IPS-20b (cell line): ENCODE results near the gene FDPS.

ENCODE experiments used
- H3K27ac ChIP-seq: one replicate; pipeline ENCODE4 v1.5.1; 2013; ENCODE audit warnings: low read length
- H3K27me3 ChIP-seq: 2 replicates; pipeline ENCODE4 v1.6.1; 2013; ENCODE audit warnings: mild to moderate bottlenecking, low read length, inconsistent platforms; ENCODE audit not compliant: insufficient read depth
- H3K36me3 ChIP-seq: 2 replicates; pipeline ENCODE4 v1.6.1; 2013; ENCODE audit warnings: low read depth, mild to moderate bottlenecking, inconsistent platforms, low read length, moderate library complexity; ENCODE audit not compliant: insufficient read depth
- H3K4me1 ChIP-seq: 2 replicates; pipeline ENCODE4 v1.6.1; 2013; ENCODE audit warnings: mild to moderate bottlenecking, control low read depth, inconsistent platforms, low read length, moderate library complexity; ENCODE audit not compliant: insufficient read depth
- H3K4me3 ChIP-seq: 2 replicates; pipeline ENCODE4 v1.5.1; 2013; ENCODE audit warnings: mild to moderate bottlenecking, low read length, inconsistent platforms
- H3K9ac ChIP-seq: 2 replicates; pipeline ENCODE4 v1.6.1; 2013; ENCODE audit warnings: low read depth, mild to moderate bottlenecking, inconsistent platforms, low read length, moderate library complexity
- H3K9me3 ChIP-seq: 2 replicates; pipeline ENCODE4 v1.6.1; 2013; ENCODE audit warnings: mild to moderate bottlenecking, low read depth, low read length, inconsistent platforms; ENCODE audit not compliant: insufficient read depth

FDPS gene

DNA sequence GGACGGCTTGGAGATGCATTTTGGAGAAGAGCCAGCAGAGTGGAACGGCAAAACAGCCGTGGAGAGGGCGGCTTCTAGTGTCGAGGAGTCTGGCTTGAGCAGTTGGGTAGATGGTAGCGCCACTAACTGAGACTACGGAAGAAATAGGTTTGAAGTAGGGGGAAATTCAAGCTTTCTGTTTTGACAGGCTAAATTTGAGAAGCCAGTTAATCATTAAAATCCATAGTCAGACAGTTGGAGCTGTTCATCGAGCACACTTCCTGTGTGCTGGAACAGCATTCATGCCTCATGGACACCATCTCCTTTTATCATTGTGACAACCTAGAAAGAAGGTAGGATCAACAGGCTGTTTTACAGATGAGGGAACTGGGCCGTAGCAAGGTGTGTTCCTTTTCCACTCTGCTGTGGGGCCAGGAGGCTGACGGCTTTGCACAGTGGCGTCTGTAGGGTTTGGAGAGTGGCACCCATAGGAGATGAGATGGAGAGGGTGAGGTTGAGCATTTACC lies 4.1 kb upstream of the FDPS start:
- no peaks in the 10 kb centered on the region for H3K27me3 ChIP-seq
- peaks cover 4% of the 10 kb centered on the region; the same call in 1 of the 2 replicates for H3K4me1 ChIP-seq
- H3K9me3 ChIP-seq: no peaks in the 10 kb centered on the region
- H3K27ac ChIP-seq: no peak overlapping the region
- no peak overlapping the region for H3K9ac ChIP-seq
- H3K4me3 ChIP-seq: no peak overlapping the region
- H3K36me3 ChIP-seq: no peaks in the 10 kb centered on the region

DNA sequence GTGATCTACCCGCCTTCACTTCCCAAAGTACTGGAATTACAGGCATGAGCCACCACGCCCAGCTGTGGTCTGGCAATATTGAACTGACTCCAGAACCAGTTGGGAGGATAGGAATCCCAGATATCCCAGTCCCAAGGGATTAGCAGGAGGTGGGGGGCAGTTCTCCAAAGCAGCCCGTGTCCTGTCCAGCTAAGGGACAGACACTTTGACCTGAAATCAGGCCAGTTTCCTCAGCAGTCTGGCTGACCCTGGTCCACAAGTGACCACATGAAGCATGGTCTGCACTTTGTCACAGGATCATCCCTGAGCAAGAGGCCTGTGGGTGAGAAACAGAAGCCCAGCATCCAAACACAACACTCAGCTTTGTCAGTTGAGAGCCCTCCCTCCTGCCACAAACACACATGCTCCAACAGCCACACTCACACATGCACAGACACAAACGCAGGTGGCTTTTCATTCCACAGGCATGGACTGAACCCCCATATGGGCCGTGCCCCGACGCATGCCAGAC lies 2.7 kb upstream of the FDPS start:
- H3K4me3 ChIP-seq: no peak overlapping the region
- no peak overlapping the region for H3K9ac ChIP-seq
- peaks cover 12% of the 10 kb centered on the region; the same call in 1 of the 2 replicates for H3K36me3 ChIP-seq
- H3K27ac ChIP-seq: no peak overlapping the region
- H3K9me3 ChIP-seq: no peaks in the 10 kb centered on the region
- peaks cover 7% of the 10 kb centered on the region; the same call in 1 of the 2 replicates for H3K4me1 ChIP-seq
- no peaks in the 10 kb centered on the region for H3K27me3 ChIP-seq

DNA sequence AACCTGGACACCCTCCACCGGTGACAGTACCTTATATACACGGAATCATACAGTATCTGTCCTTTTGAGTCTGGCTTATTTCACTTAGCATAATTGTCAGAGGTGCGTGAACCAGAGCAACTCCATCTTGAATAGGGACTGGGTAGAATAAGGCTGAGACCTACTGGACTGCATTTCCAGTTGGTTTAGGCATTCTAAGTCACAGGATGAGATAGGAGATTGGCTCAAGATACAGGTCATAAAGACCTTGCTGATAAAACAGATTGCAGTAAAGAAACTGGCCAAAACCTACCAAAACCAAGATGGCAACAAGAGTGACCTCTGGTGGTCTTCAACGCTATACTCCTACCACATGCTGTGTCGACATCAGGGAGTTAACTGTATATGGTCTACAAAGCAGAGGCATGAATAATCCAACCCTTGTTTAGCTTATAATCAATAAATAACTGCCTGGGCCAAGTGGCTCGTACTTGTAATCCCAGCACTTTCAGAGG lies 1.4 kb upstream of the FDPS start:
- peak overlapping the region; percentile 62; the same call in 1 of the 2 replicates for H3K9ac ChIP-seq
- H3K36me3 ChIP-seq: peaks cover 24% of the 10 kb centered on the region
- H3K9me3 ChIP-seq: no peaks in the 10 kb centered on the region
- peaks cover 7% of the 10 kb centered on the region; the same call in 1 of the 2 replicates for H3K4me1 ChIP-seq
- no peak overlapping the region for H3K4me3 ChIP-seq
- H3K27me3 ChIP-seq: no peaks in the 10 kb centered on the region
- H3K27ac ChIP-seq: peak overlapping the region; percentile 2

DNA sequence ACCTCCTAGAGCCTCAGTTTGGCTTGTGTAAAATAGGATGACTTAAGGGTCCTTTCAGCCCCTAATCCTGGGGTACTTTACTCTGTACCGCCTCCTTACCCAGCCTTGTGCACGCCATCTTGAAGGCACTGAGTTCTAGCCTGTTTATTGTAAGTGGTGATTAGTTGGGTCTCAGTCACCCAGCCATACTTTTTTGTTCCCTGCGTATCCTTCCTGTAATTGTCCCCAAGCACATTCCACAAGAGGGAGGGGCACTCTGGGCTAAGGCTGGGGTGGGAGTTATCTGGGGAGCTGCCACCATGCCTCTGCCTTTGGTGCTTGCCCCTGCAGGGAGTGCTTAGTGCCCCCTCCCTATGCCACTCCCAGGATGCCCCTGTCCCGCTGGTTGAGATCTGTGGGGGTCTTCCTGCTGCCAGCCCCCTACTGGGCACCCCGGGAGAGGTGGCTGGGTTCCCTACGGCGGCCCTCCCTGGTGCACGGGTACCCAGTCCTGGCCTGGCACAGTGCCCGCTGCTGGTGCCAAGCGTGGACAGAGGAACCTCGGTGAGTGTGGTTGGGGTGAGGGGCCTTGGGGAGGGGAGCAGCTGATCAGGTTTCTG lies 856 bp downstream of the FDPS start:
- H3K4me3 ChIP-seq: peak overlapping the region; percentile 92
- peak overlapping the region; percentile 98 for H3K9ac ChIP-seq
- H3K27ac ChIP-seq: peak overlapping the region; percentile 52
- no peaks in the 10 kb centered on the region for H3K9me3 ChIP-seq
- peaks cover 7% of the 10 kb centered on the region; the same call in 1 of the 2 replicates for H3K4me1 ChIP-seq
- peaks cover 42% of the 10 kb centered on the region for H3K36me3 ChIP-seq
- no peaks in the 10 kb centered on the region for H3K27me3 ChIP-seq

DNA sequence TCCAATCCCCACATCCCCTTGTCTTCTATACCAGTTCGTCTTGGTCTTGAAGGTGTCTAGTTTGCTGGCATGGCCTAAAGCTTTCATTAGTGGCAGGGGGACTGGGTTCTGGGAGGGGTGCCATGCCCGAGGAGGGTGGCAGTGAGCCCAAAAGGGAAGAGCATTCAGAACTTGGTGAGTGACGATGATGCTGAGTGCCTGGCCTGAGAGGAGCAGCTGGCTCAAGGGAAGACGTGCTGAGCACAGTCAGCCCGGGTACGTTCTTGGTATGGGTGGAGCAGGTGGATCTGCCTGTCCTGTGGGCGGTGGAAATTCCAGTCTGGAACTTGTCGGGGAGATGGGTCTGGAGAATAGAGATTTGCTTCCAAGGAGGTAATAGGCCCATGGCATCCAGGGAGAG lies 4.6 kb downstream of the FDPS start:
- Histone ChIP-seq H3K27me3 (no peaks in the 10 kb centered on the region), H3K27ac (no peak overlapping the region), H3K4me1 (peaks cover 3% of the 10 kb centered on the region; the same call in 1 of the 2 replicates), H3K9me3 (no peaks in the 10 kb centered on the region), H3K9ac (no peak overlapping the region), H3K36me3 (peaks cover 67% of the 10 kb centered on the region), H3K4me3 (no peak overlapping the region)

DNA sequence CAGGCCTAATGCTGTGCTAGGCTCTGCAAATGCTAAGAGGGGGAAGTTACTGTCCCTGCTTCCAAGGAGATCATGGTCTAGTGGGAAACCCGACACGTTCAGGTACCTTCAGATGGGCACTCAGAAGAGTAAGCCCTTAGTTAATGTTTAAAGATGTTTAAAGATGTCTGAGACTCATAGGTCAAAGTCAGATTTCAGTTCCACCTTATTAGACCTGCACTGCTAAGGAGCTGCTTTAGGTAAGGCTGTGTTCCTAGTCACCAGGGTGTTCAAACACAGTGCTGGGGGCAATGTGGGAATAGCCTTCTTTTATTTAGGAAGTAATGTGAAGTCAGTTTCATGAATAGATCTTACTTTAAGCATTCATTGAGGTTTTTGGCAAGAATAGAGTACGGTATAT lies 8.3 kb downstream of the FDPS start:
- H3K4me1 ChIP-seq: peaks cover 5% of the 10 kb centered on the region; the same call in 1 of the 2 replicates
- H3K9ac ChIP-seq: no peak overlapping the region
- H3K4me3 ChIP-seq: no peak overlapping the region
- peaks cover 10% of the 10 kb centered on the region for H3K27me3 ChIP-seq
- no peaks in the 10 kb centered on the region for H3K9me3 ChIP-seq
- peaks cover 64% of the 10 kb centered on the region for H3K36me3 ChIP-seq
- H3K27ac ChIP-seq: no peak overlapping the region

DNA sequence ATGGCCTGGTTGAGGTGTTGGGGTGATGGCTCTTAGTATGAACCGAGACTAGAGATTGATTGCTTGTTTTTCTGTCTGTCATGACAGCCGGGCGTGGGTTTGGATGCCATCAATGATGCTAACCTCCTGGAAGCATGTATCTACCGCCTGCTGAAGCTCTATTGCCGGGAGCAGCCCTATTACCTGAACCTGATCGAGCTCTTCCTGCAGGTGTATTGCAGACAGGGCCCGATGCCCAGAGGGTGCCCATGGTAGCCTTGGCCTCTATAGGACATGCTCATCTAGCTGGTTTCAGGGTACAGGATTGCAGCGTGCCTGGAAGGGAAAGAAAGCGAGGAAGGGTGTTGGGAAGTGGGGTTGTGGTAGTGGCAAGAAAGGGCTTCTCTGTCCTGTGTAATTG lies 9.4 kb downstream of the FDPS start:
- Histone ChIP-seq H3K4me1 (peaks cover 11% of the 10 kb centered on the region), H3K4me3 (no peak overlapping the region), H3K36me3 (peaks cover 52% of the 10 kb centered on the region), H3K9ac (no peak overlapping the region), H3K27ac (no peak overlapping the region), H3K9me3 (no peaks in the 10 kb centered on the region), H3K27me3 (peaks cover 17% of the 10 kb centered on the region)

DNA sequence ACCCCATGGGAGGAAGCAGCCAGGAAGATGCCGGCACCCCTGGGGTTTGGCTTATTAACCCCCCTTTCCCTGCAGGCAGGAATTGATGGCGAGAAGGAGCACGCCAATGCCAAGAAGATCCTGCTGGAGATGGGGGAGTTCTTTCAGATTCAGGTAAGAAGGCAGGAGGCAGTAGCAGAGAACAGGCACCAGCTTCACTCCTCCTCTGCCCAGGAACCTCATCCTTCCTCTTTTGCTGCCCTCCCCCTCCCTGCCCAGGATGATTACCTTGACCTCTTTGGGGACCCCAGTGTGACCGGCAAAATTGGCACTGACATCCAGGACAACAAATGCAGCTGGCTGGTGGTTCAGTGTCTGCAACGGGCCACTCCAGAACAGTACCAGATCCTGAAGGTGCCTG lies 10.9 kb downstream of the FDPS start:
- Histone ChIP-seq H3K9ac (no peak overlapping the region), H3K36me3 (peaks cover 42% of the 10 kb centered on the region)

DNA sequence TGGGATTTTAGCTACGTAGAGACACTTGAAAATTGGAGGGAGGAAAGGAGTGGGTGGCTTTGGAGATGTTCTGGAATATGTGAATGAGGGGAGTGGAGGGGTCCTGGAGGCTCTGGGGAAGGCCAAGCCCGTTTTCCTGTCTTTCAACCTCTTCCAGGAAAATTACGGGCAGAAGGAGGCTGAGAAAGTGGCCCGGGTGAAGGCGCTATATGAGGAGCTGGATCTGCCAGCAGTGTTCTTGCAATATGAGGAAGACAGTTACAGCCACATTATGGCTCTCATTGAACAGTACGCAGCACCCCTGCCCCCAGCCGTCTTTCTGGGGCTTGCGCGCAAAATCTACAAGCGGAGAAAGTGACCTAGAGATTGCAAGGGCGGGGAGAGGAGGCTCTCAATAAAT lies 11.6 kb downstream of the FDPS start:
- Histone ChIP-seq H3K9me3 (no peaks in the 10 kb centered on the region), H3K27me3 (peaks cover 17% of the 10 kb centered on the region), H3K4me3 (peak overlapping the region; percentile 75; the same call in 1 of the 2 replicates), H3K36me3 (peaks cover 35% of the 10 kb centered on the region), H3K4me1 (peaks cover 11% of the 10 kb centered on the region), H3K9ac (peak overlapping the region; percentile 50; the same call in 1 of the 2 replicates), H3K27ac (no peak overlapping the region)

More for the DNA sequence above, 10.9 kb downstream of the FDPS start:
- Histone ChIP-seq H3K27me3 (peaks cover 17% of the 10 kb centered on the region), H3K9me3 (no peaks in the 10 kb centered on the region), H3K4me3 (no peak overlapping the region), H3K27ac (no peak overlapping the region), H3K4me1 (peaks cover 11% of the 10 kb centered on the region)

DNA sequence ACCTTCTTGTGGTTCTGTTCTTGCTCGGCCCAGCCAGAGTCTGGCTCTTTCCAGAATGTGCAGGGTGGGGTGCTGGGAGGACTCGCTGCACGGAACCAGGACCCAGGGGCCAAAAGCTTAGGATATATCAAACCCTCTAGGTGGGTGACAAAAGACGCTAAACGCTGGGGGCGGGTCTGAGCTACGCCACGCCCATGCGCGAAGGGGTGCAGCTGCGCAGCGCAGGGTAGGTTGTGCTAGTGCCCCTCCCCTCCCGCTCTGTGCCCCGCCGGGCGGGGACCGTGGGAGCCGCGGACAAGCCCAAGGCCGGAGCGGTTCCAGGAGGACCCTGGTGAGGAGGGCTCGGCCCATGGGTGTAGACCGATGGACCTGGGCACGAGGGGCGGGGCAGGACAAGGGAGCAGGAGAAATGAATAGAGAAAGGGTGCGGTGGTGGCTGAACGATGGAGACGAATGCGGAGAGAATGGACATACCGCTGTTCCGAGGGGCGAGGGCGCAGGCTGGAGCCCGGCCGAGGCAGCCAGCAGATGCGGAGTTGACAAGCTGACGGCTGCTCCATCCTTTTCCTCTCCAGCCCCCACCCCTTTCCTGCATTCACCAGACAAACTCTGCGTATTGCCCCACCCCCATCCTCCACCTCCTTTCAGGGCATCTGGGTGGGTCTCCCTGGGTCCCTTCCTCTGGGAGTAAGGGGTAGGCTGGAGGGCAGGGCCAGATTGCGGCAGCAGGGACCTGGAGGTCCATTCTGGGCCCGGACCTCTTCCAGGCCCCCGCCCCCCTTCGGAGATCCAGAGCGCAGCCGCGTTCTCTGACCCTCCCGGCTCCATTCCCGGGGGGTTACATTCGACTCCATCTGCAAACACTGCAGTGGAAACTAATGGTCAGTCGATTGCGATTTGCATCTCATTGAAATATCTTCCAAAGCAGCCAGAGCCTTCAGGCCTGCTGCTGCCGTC lies 12.3 kb downstream of the FDPS start, which contains the start of gene RUSC1:
Gene RUSC1 (plus strand): TSS at position 234 of the 957 bp plus-strand sequence. CDS start 880 bp downstream, outside the sequence.
- H3K4me1 ChIP-seq: peaks cover 11% of the 10 kb centered on the region
- H3K9ac ChIP-seq: peak within 1 kb of the TSS; percentile 50; the same call in 1 of the 2 replicates
- H3K36me3 ChIP-seq: peaks cover 39% of the 10 kb centered on the region
- H3K27ac ChIP-seq: no peak within 1 kb of the TSS
- peaks cover 17% of the 10 kb centered on the region for H3K27me3 ChIP-seq
- H3K4me3 ChIP-seq: peak within 1 kb of the TSS; percentile 75
- no peaks in the 10 kb centered on the region for H3K9me3 ChIP-seq
